ENCODE data around the gene SENP3. TPM values are rescaled to one million over a fixed set of nuclear protein-coding genes. Genes with fewer than 3 reads are reported as not detected.

Gene SENP3
- total RNA-seq, 1 experiment from 2014 or later, result 83.1 TPM

DNA sequence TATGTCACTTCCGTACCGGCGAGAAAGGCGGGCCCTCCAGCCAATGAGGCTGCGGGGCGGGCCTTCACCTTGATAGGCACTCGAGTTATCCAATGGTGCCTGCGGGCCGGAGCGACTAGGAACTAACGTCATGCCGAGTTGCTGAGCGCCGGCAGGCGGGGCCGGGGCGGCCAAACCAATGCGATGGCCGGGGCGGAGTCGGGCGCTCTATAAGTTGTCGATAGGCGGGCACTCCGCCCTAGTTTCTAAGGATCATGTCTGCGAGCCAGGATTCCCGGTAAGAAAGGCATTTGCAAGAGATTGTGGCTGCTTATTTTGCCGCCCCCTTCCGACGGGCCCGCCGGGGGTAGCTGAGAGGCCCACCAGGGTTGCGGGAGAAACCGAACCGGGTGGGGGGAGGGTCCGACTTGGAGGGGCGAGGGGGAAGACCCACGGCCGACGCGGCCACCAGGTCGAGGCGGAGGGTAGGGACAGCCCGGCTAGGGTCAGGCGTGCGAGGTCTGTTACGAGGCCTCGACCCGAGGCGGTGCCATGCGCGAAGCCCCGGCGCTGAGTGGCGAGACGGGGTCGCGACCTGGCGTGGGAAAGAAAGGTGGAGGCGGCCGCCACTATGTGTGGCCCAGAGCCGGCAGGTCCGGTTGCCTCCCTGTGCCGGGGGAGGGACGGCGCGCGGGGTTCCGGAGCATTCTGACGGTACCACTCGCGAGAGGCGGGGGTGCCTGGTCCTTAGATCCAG, 11.0 kb downstream of the SENP3 start:
- Mint-ChIP-seq H3K36me3 (ENCODE audit: insufficient read depth in 1 of 3, low read depth in 3 of 3) (peaks cover 65 to 89% (median 80%) of the 10 kb centered on the region in 3 experiments), H3K4me1 (peaks cover 35% of the 10 kb centered on the region in 2 experiments), H3K27me3 (ENCODE audit: low read depth) (peaks cover 10% of the 10 kb centered on the region), H3K4me3 (peak overlapping the region; percentile 98), H3K9me3 (peaks cover 3 to 7% of the 10 kb centered on the region in 2 experiments; a peak in 3 of 5 replicates), H3K27ac (peak overlapping the region; percentile 98 to 100 (median 99))
- peak overlapping the region; percentile 31 for H3K27ac ChIP-seq (ENCODE audit: insufficient read length, low read depth, low read length)
- H3T11ph ChIP-seq (ENCODE audit: low read length), result no peak overlapping the region
- H2BK15ac ChIP-seq (ENCODE audit: low read depth, low read length), result no peak overlapping the region
- DNase-seq, result peak; percentile 100
- H3K14ac ChIP-seq (ENCODE audit: insufficient read depth, low read length), result peak overlapping the region; percentile 96
- H3K23ac ChIP-seq (ENCODE audit: insufficient read length, low read depth, low read length), result no peak overlapping the region
- TF ChIP-seq, protein P1, sequence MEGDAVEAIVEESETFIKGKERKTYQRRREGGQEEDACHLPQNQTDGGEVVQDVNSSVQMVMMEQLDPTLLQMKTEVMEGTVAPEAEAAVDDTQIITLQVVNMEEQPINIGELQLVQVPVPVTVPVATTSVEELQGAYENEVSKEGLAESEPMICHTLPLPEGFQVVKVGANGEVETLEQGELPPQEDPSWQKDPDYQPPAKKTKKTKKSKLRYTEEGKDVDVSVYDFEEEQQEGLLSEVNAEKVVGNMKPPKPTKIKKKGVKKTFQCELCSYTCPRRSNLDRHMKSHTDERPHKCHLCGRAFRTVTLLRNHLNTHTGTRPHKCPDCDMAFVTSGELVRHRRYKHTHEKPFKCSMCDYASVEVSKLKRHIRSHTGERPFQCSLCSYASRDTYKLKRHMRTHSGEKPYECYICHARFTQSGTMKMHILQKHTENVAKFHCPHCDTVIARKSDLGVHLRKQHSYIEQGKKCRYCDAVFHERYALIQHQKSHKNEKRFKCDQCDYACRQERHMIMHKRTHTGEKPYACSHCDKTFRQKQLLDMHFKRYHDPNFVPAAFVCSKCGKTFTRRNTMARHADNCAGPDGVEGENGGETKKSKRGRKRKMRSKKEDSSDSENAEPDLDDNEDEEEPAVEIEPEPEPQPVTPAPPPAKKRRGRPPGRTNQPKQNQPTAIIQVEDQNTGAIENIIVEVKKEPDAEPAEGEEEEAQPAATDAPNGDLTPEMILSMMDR (conservative IDR thresholded peaks at IDR 0.05), result no peak
- H3K79me2 ChIP-seq (ENCODE audit: insufficient read depth, low read length), result peaks cover 21% of the 10 kb centered on the region; the same call in 1 of the 2 replicates
- peak overlapping the region; percentile 64; the same call in 1 of the 2 replicates for H3K4ac ChIP-seq (ENCODE audit: low read depth, low read length)
- H3K4me1 ChIP-seq (ENCODE audit: insufficient read depth, low read length), result peaks cover 4% of the 10 kb centered on the region; the same call in 1 of the 2 replicates
- H3K9me3 ChIP-seq (ENCODE audit: control insufficient read depth, low read depth, low read length), result no peaks in the 10 kb centered on the region
- no peak overlapping the region for H2AFZ ChIP-seq (ENCODE audit: low read length)
- peaks cover 5% of the 10 kb centered on the region for H3K23me2 ChIP-seq (ENCODE audit: insufficient read length, low read depth, low read length, poor library complexity, severe bottlenecking)
- H2BK5ac ChIP-seq (ENCODE audit: insufficient read length, low read length), result peak overlapping the region; percentile 10
- H2BK20ac ChIP-seq (ENCODE audit: low read depth, low read length, poor library complexity, severe bottlenecking), result no peak overlapping the region
- H3K9ac ChIP-seq (ENCODE audit: extremely low read depth, insufficient read length, low read length), result peak overlapping the region; percentile 96
- WGBS (ENCODE audit: extremely low coverage, insufficient read length, low lambda C conversion rate), result no CpG with 5 or more reads among the region's 73 CpGs
- H2BK12ac ChIP-seq (ENCODE audit: insufficient read length, low read depth, low read length), result no peak overlapping the region
- H4K8ac ChIP-seq (replicated peaks; ENCODE audit: insufficient read length, low read depth, low read length), result no peak overlapping the region
- H3K56ac ChIP-seq (ENCODE audit: insufficient read length, low read depth, low read length), result no peak overlapping the region
- peak overlapping the region; percentile 61 for H2BK120ac ChIP-seq (ENCODE audit: low read depth, low read length, poor library complexity, severe bottlenecking)
- no peaks in the 10 kb centered on the region for H4K20me1 ChIP-seq (ENCODE audit: control insufficient read depth, insufficient read depth, insufficient read length)
- no peak overlapping the region for H4K5ac ChIP-seq (ENCODE audit: insufficient read length, low read depth, low read length)
- H3K18ac ChIP-seq (ENCODE audit: insufficient read length, low read depth, low read length), result peak overlapping the region; percentile 90
- H3K79me1 ChIP-seq (ENCODE audit: insufficient read depth, low read depth, low read length, poor library complexity, severe bottlenecking), result peaks cover 2% of the 10 kb centered on the region
- H2AK5ac ChIP-seq (ENCODE audit: insufficient read length, low read length), result no peak overlapping the region
- no peaks in the 10 kb centered on the region for H3K27me3 ChIP-seq (ENCODE audit: insufficient read depth, low read length)
- peak overlapping the region; percentile 60 for H4K91ac ChIP-seq (ENCODE audit: insufficient read length, low read depth, low read length)
- peak overlapping the region; percentile 88 for H3K4me2 ChIP-seq (ENCODE audit: insufficient read depth, insufficient read length, low read length)
